ENCODE measurements around the gene PDIA5. TPM values are rescaled to one million over a fixed set of nuclear protein-coding genes. Genes with fewer than 3 reads are reported as not detected.

The PDIA5 gene
- total RNA-seq, 4 donors from 2014 or later = 3.9 to 13.0 (median 12.0) TPM

GRCh38 chr3:123119802-123120201 is 53.0 kb downstream of the PDIA5 start:
- no peak for DNase-seq

GRCh38 chr3:123120573-123120972 is 53.7 kb downstream of the PDIA5 start:
- Histone ChIP-seq H3K4me1 (peaks cover 0 to 20% (median 5%) of the 10 kb centered on the region in 3 donors), H3K36me3 (peaks cover 0 to 81% (median 0%) of the 10 kb centered on the region in 3 donors), H3K9me3 (no peaks in the 10 kb centered on the region), H3K4me3 (no peak overlapping the region), H3K27ac (no peak overlapping the region), H3K27me3 (no peaks in the 10 kb centered on the region)
- WGBS, 2 donors = 84 to 92% methylated on average over 4 of the region's 4 CpGs
- intact Hi-C loops (cut with DNase I) = no loop called here
- no peak for DNase-seq
- TF ChIP-seq POLR2A (IDR thresholded peaks at IDR 0.05) (no peak), CTCF (IDR thresholded peaks at IDR 0.05) (no peak)

More at GRCh38 chr3:123119802-123120201, 53.0 kb downstream of the PDIA5 start:
- intact Hi-C loops (cut with DNase I) = no loop called here
- H3K4me3 ChIP-seq = no peak overlapping the region
- peaks cover 0 to 21% (median 5%) of the 10 kb centered on the region in 3 donors for H3K4me1 ChIP-seq
- no peaks in the 10 kb centered on the region for H3K27me3 ChIP-seq
- peaks cover 0 to 82% (median 0%) of the 10 kb centered on the region in 3 donors for H3K36me3 ChIP-seq
- 60 to 66% methylated on average over 5 of the region's 5 CpGs for WGBS, 2 donors
- no peak overlapping the region for H3K27ac ChIP-seq
- TF ChIP-seq CTCF (IDR thresholded peaks at IDR 0.05) (no peak), POLR2A (IDR thresholded peaks at IDR 0.05) (no peak)
- H3K9me3 ChIP-seq = no peaks in the 10 kb centered on the region

- Histone ChIP-seq H3K27ac (no peak overlapping the region), H3K36me3 (peaks cover 0 to 78% (median 0%) of the 10 kb centered on the region in 3 donors), H3K4me1 (peaks cover 0 to 20% (median 5%) of the 10 kb centered on the region in 3 donors), H3K27me3 (no peaks in the 10 kb centered on the region), H3K9me3 (no peaks in the 10 kb centered on the region), H3K4me3 (no peak overlapping the region)
- intact Hi-C loops (cut with DNase I) = no loop called here
- TF ChIP-seq POLR2A (IDR thresholded peaks at IDR 0.05) (no peak), CTCF (IDR thresholded peaks at IDR 0.05) (no peak)
- no peak for DNase-seq
- 81 to 83% methylated on average over 5 of the region's 5 CpGs for WGBS, 2 donors
Measured at GRCh38 chr3:123122057-123122456, 55.2 kb downstream of the PDIA5 start.

GRCh38 chr3:123122525-123123315 is 55.9 kb downstream of the PDIA5 start:
- DNase-seq = no peak
- Histone ChIP-seq H3K4me3 (no peak overlapping the region), H3K36me3 (peaks cover 0 to 74% (median 0%) of the 10 kb centered on the region in 3 donors), H3K27me3 (no peaks in the 10 kb centered on the region), H3K9me3 (no peaks in the 10 kb centered on the region), H3K4me1 (peaks cover 0 to 20% (median 5%) of the 10 kb centered on the region in 3 donors), H3K27ac (no peak overlapping the region)
- TF ChIP-seq POLR2A (IDR thresholded peaks at IDR 0.05) (no peak), CTCF (IDR thresholded peaks at IDR 0.05) (no peak)
- intact Hi-C loops (cut with DNase I) = no loop called here
- 36 to 43% methylated on average over 4 of the region's 8 CpGs for WGBS, 2 donors

All from esophagus squamous epithelium (tissue), 5 donors.